ENCODE results near the gene TUNAR. TPM values are rescaled to one million over a fixed set of nuclear protein-coding genes. Genes with fewer than 3 reads are reported as not detected.

The TUNAR gene
- total RNA-seq, 4 donors from 2014 or later, result 0.10 TPM; not detected in 3

GRCh38 chr14:95903616-95904107 lies 27.0 kb downstream of the TUNAR start:
- 69 to 75% methylated on average over 3 to 4 of the region's 4 CpGs for WGBS, 2 donors
- TF ChIP-seq POLR2A (IDR thresholded peaks at IDR 0.05) (no peak), CTCF (IDR thresholded peaks at IDR 0.05) (no peak)
- no peak for DNase-seq (ENCODE audit: low spot score in 2 of 2)
- H3K4me3 ChIP-seq (ENCODE audit: low read depth, poor library complexity, severe bottlenecking), result no peak overlapping the region
- intact Hi-C loops (cut with DNase I; ENCODE audit: low total_unique reads), result no loop called here

- 79 to 86% methylated on average over 4 of the region's 4 CpGs for WGBS, 2 donors
- intact Hi-C loops (cut with DNase I; ENCODE audit: low total_unique reads), result no loop called here
- TF ChIP-seq POLR2A (IDR thresholded peaks at IDR 0.05) (no peak), CTCF (IDR thresholded peaks at IDR 0.05) (no peak)
Measured at GRCh38 chr14:95906591-95906990, 30.0 kb downstream of the TUNAR start.

GRCh38 chr14:95910628-95911027 lies 34.0 kb downstream of the TUNAR start:
- DNase-seq (ENCODE audit: low spot score in 2 of 2), result no peak
- WGBS, 2 donors, result 40 to 46% methylated on average over 4 of the region's 4 CpGs
- no peak for TF ChIP-seq CTCF (IDR thresholded peaks at IDR 0.05)
- H3K4me3 ChIP-seq (ENCODE audit: low read depth, poor library complexity, severe bottlenecking), result no peak overlapping the region
- intact Hi-C loops (cut with DNase I; ENCODE audit: low total_unique reads), result no loop called here

More at GRCh38 chr14:95906591-95906990, 30.0 kb downstream of the TUNAR start:
- DNase-seq (ENCODE audit: low spot score in 2 of 2), result no peak
- no peak overlapping the region for H3K4me3 ChIP-seq (ENCODE audit: low read depth, poor library complexity, severe bottlenecking)

GRCh38 chr14:95911456-95911855 lies 34.8 kb downstream of the TUNAR start:
- no peak overlapping the region for H3K4me3 ChIP-seq (ENCODE audit: low read depth, poor library complexity, severe bottlenecking)
- intact Hi-C loops (cut with DNase I; ENCODE audit: low total_unique reads), result no loop called here
- WGBS, 2 donors, result 90 to 93% methylated on average over 7 of the region's 7 CpGs

GRCh38 chr14:95915330-95915729 lies 38.7 kb downstream of the TUNAR start:
- TF ChIP-seq CTCF (IDR thresholded peaks at IDR 0.05) (no peak), POLR2A (IDR thresholded peaks at IDR 0.05) (no peak)
- 34 to 41% methylated on average over 7 of the region's 7 CpGs for WGBS, 2 donors
- H3K4me3 ChIP-seq (ENCODE audit: low read depth, poor library complexity, severe bottlenecking), result no peak overlapping the region
- intact Hi-C loops (cut with DNase I; ENCODE audit: low total_unique reads), result no loop called here
- DNase-seq (ENCODE audit: low spot score in 2 of 2), result no peak

More at GRCh38 chr14:95911456-95911855, 34.8 kb downstream of the TUNAR start:
- TF ChIP-seq CTCF (IDR thresholded peaks at IDR 0.05) (no peak), POLR2A (IDR thresholded peaks at IDR 0.05) (no peak)
- DNase-seq (ENCODE audit: low spot score in 2 of 2), result peak in 1 of 2 donors; percentile 15

- intact Hi-C loops (cut with DNase I; ENCODE audit: low total_unique reads), result no loop called here
- H3K4me3 ChIP-seq (ENCODE audit: low read depth, poor library complexity, severe bottlenecking), result no peak overlapping the region
- TF ChIP-seq CTCF (IDR thresholded peaks at IDR 0.05), result no peak
- TF ChIP-seq POLR2A (IDR thresholded peaks at IDR 0.05), result no peak
- WGBS, 2 donors, result 30 to 37% methylated on average over 6 of the region's 6 CpGs
- DNase-seq (ENCODE audit: low spot score in 2 of 2), result no peak
Measured at GRCh38 chr14:95918466-95918865, 41.8 kb downstream of the TUNAR start.
